ENCODE results near the gene TRMT61B. TPM values are rescaled to one million over a fixed set of nuclear protein-coding genes. Genes with fewer than 3 reads are reported as not detected.

Gene TRMT61B
- total and polyA plus RNA-seq, 2 of the 13 experiments (the other 11 are each of a cell fraction or from before 2014, with no cell fraction given), result 19.7 to 23.5 TPM

- TF ChIP-seq ZNF318 (CRISPR knock-in tag; IDR thresholded peaks at IDR 0.05), result no peak
- TF ChIP-seq EEA1 (CRISPR knock-in tag; IDR thresholded peaks at IDR 0.05; ENCODE audit: borderline replicate concordance), result no peak
- peak; percentile 85 for TF ChIP-seq KMT2A (CRISPR knock-in tag; IDR thresholded peaks at IDR 0.05)
- no peak; the same call in 1 of the 2 replicates for TF ChIP-seq ZNF230 (CRISPR knock-in tag; IDR thresholded peaks at IDR 0.05)
- no peak for TF ChIP-seq NFIC (IDR thresholded peaks at IDR 0.05; ENCODE audit: low read length)
- no peak for TF ChIP-seq KLF11 (CRISPR knock-in tag; IDR thresholded peaks at IDR 0.05)
- 0 out of 2 replicates have a peak, but pooled peaks have one; percentile 14 for TF ChIP-seq ZNF644 (CRISPR knock-in tag; IDR thresholded peaks at IDR 0.05; ENCODE audit: low read depth)
- TF ChIP-seq MLX (CRISPR knock-in tag; IDR thresholded peaks at IDR 0.05), result peak; percentile 87
- TF ChIP-seq MIXL1 (CRISPR knock-in tag; IDR thresholded peaks at IDR 0.05), result no peak; the same call in none of the 2 replicates
- no peak for TF ChIP-seq NCOA1 (CRISPR knock-in tag; IDR thresholded peaks at IDR 0.05)
- TF ChIP-seq CENPBD1 (CRISPR knock-in tag; IDR thresholded peaks at IDR 0.05; ENCODE audit: borderline replicate concordance, low read depth), result no peak; the same call in 1 of the 2 replicates
- peak; percentile 84; the same call in 1 of the 2 replicates for TF ChIP-seq RNF2 (conservative IDR thresholded peaks at IDR 0.05; ENCODE audit: low read depth)
- 0 out of 2 replicates have a peak, but pooled peaks have one; percentile 35 for TF ChIP-seq DNMT3B (CRISPR knock-in tag; conservative IDR thresholded peaks at IDR 0.05)
- TF ChIP-seq MEF2D (CRISPR knock-in tag; IDR thresholded peaks at IDR 0.05), result no peak
- peak; percentile 83 for TF ChIP-seq MTERF4 (CRISPR knock-in tag; IDR thresholded peaks at IDR 0.05)
- peak; percentile 87 for TF ChIP-seq POLR2AphosphoS5 (IDR thresholded peaks at IDR 0.05; ENCODE audit: low read depth, low read length)
- TF ChIP-seq PATZ1 (CRISPR knock-in tag; IDR thresholded peaks at IDR 0.05), result peak; percentile 88
Measured at GRCh38 chr2:28894470-28895188, 24.5 kb upstream of the TRMT61B start, which contains the start of gene WDR43 (continued).
